ENCODE data around the gene GATA5. TPM values are rescaled to one million over a fixed set of nuclear protein-coding genes. Genes with fewer than 3 reads are reported as not detected.

Gene GATA5
- total RNA-seq, 1 experiment from 2014 or later, result 0.25 TPM

- H3K36me3 Mint-ChIP-seq (ENCODE audit: insufficient read depth, unreplicated experiment), result no peaks in the 10 kb centered on the region
Measured at GRCh38 chr20:62518911-62519310, 43.1 kb upstream of the GATA5 start.

GRCh38 chr20:62517901-62518610, 42.3 kb upstream of the GATA5 start:
- Mint-ChIP-seq H3K4me1 (ENCODE audit: low read depth, unreplicated experiment) (peaks cover 2% of the 10 kb centered on the region), H3K27ac (ENCODE audit: unreplicated experiment) (no peak overlapping the region), H3K9me3 (ENCODE audit: unreplicated experiment) (no peaks in the 10 kb centered on the region), H3K36me3 (ENCODE audit: insufficient read depth, unreplicated experiment) (no peaks in the 10 kb centered on the region), H3K4me3 (ENCODE audit: unreplicated experiment) (no peak overlapping the region), H3K27me3 (ENCODE audit: insufficient read depth, unreplicated experiment) (no peaks in the 10 kb centered on the region)
- intact Hi-C loops (cut with micrococcal nuclease; ENCODE audit: unreplicated experiment), result no loop called here
- H3K9me3 ChIP-seq, result no peaks in the 10 kb centered on the region
- no peaks in the 10 kb centered on the region for H3K27me3 ChIP-seq (replicated peaks; ENCODE audit: control insufficient read depth, insufficient read depth, low read length)
- H3K4me1 ChIP-seq, result peaks cover 2% of the 10 kb centered on the region; the same call in 1 of the 2 replicates
- H3K4me3 ChIP-seq (ENCODE audit: low read depth, low read length), result no peak overlapping the region
- BruUV-seq (replicated peaks), result no TSS peak
- TF ChIP-seq CTCF (IDR thresholded peaks at IDR 0.05; ENCODE audit: insufficient read depth in 1 of 2, low read depth in 1 of 2, low read length in 1 of 2, severe bottlenecking in 1 of 2, unreplicated experiment in 1 of 2), result no peak
- no peaks in the 10 kb centered on the region for H3K36me3 ChIP-seq (ENCODE audit: control insufficient read depth, insufficient read depth, low read length)
- CTCF ChIA-PET, result interaction anchor here (1.7 kb wide), 1 partner anchor 33 kb away, joined by 4 read pairs; no protein-coding TSS in a partner anchor
- POLR2A ChIA-PET, result interaction anchor here (0.5 kb wide), 1 partner anchor 151 kb away, joined by 5 read pairs; the partner anchor contains the start of gene LAMA5
- no peak for DNase-seq

More at GRCh38 chr20:62518911-62519310, 43.1 kb upstream of the GATA5 start:
- Histone ChIP-seq H3K4me1 (peaks cover 11% of the 10 kb centered on the region; the same call in 1 of the 2 replicates), H3K36me3 (ENCODE audit: control insufficient read depth, insufficient read depth, low read length) (no peaks in the 10 kb centered on the region), H3K4me3 (ENCODE audit: low read depth, low read length) (no peak overlapping the region), H3K27me3 (replicated peaks; ENCODE audit: control insufficient read depth, insufficient read depth, low read length) (no peaks in the 10 kb centered on the region), H3K9me3 (no peaks in the 10 kb centered on the region)
- ChIA-PET POLR2A (no interaction called here), CTCF (interaction anchor here (0.5 to 1.7 kb wide), 2 partner anchors 15 to 32 kb away, joined by 4 read pairs; no protein-coding TSS in a partner anchor)
- Mint-ChIP-seq H3K27me3 (ENCODE audit: insufficient read depth, unreplicated experiment) (no peaks in the 10 kb centered on the region), H3K9me3 (ENCODE audit: unreplicated experiment) (no peaks in the 10 kb centered on the region), H3K27ac (ENCODE audit: unreplicated experiment) (no peak overlapping the region), H3K4me3 (ENCODE audit: unreplicated experiment) (no peak overlapping the region), H3K4me1 (ENCODE audit: low read depth, unreplicated experiment) (peaks cover 11% of the 10 kb centered on the region)
- no peak for DNase-seq
- BruUV-seq (replicated peaks), result no TSS peak
- TF ChIP-seq CTCF (IDR thresholded peaks at IDR 0.05; ENCODE audit: insufficient read depth in 1 of 2, low read depth in 1 of 2, low read length in 1 of 2, severe bottlenecking in 1 of 2, unreplicated experiment in 1 of 2), result no peak
- intact Hi-C loops (cut with micrococcal nuclease; ENCODE audit: unreplicated experiment), result no loop called here

- CTCF ChIA-PET, result interaction anchor here (0.6 to 2.6 kb wide), 3 partner anchors 8 to 100 kb away, joined by 3 to 10 read pairs (median 4); no protein-coding TSS in a partner anchor
- Mint-ChIP-seq H3K4me1 (ENCODE audit: low read depth, unreplicated experiment) (no peaks in the 10 kb centered on the region), H3K27me3 (ENCODE audit: insufficient read depth, unreplicated experiment) (no peaks in the 10 kb centered on the region), H3K4me3 (ENCODE audit: unreplicated experiment) (no peak overlapping the region), H3K9me3 (ENCODE audit: unreplicated experiment) (no peaks in the 10 kb centered on the region), H3K36me3 (ENCODE audit: insufficient read depth, unreplicated experiment) (no peaks in the 10 kb centered on the region), H3K27ac (ENCODE audit: unreplicated experiment) (no peak overlapping the region)
- POLR2A ChIA-PET, result no interaction called here
- DNase-seq, result no peak
- no TSS peak for BruUV-seq (replicated peaks)
- no peak overlapping the region for H3K4me3 ChIP-seq (ENCODE audit: low read depth, low read length)
- no peak for TF ChIP-seq CTCF (IDR thresholded peaks at IDR 0.05; ENCODE audit: insufficient read depth in 1 of 2, low read depth in 1 of 2, low read length in 1 of 2, severe bottlenecking in 1 of 2, unreplicated experiment in 1 of 2)
- intact Hi-C loops (cut with micrococcal nuclease; ENCODE audit: unreplicated experiment), result no loop called here
- H3K36me3 ChIP-seq (ENCODE audit: control insufficient read depth, insufficient read depth, low read length), result no peaks in the 10 kb centered on the region
- H3K9me3 ChIP-seq, result no peaks in the 10 kb centered on the region
- H3K4me1 ChIP-seq, result peaks cover under 1% of the 10 kb centered on the region; the same call in 1 of the 2 replicates
- H3K27me3 ChIP-seq (replicated peaks; ENCODE audit: control insufficient read depth, insufficient read depth, low read length), result no peaks in the 10 kb centered on the region
Measured at GRCh38 chr20:62517168-62517567, 41.4 kb upstream of the GATA5 start.

Measured in Caco-2 (cell line).